ENCODE results near the gene EMSY. TPM values are rescaled to one million over a fixed set of nuclear protein-coding genes. Genes with fewer than 3 reads are reported as not detected.

Gene EMSY
- polyA plus RNA-seq, 1 donor (not counting 4 experiments of a cell fraction or from before 2014, with no cell fraction given) = 11.3 TPM

DNA sequence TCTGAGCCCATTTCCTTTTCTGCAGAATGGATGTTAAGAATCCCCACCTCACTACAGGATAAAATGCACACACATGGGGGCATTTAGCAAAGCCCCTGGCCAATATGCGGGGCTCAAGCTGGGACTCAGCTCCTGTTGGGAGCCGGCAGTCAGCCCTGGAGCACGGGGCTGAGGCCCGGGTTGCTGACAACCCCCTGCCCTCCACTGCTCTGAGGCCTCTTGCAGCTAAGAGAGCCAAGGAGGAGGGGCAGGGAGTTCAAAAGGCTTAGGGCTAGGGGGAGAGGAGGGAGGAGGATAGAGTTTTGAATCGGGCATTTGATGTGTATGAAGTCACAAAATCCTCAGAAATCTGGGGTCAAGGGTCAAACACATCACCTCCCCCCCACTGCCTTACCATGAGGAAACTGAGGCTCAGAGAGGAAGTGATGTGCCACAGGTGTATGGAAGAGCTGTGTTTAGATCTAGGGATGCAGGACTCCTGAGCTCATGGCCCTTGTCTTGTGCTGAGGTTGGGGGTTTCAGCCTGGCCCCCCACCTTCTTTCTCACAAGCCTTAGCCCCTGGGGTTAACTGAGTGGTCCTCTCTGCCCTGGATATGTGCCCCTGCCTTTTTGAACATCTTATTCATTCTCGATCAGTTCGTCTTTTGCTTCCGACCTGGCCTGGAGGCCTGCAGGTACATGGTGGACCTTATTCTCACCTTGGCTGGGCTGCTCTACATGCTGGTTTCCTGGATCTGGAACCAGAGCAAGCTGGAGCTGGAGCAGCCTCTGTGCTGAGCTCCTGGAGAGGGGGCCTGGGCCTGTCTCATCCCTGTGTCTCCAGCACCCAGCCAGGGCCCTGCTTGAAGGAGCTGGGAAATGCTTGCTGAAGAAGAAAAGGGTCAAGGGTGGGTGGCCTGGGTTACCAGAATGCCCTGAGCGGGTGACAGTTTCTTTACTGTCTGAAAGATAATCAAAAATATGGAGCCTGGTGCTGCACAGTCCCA, 145.4 kb downstream of the EMSY start:
- TF ChIP-seq EZH2 (IDR thresholded peaks at IDR 0.05; ENCODE audit: low read length) = no peak
- TF ChIP-seq, protein P1, sequence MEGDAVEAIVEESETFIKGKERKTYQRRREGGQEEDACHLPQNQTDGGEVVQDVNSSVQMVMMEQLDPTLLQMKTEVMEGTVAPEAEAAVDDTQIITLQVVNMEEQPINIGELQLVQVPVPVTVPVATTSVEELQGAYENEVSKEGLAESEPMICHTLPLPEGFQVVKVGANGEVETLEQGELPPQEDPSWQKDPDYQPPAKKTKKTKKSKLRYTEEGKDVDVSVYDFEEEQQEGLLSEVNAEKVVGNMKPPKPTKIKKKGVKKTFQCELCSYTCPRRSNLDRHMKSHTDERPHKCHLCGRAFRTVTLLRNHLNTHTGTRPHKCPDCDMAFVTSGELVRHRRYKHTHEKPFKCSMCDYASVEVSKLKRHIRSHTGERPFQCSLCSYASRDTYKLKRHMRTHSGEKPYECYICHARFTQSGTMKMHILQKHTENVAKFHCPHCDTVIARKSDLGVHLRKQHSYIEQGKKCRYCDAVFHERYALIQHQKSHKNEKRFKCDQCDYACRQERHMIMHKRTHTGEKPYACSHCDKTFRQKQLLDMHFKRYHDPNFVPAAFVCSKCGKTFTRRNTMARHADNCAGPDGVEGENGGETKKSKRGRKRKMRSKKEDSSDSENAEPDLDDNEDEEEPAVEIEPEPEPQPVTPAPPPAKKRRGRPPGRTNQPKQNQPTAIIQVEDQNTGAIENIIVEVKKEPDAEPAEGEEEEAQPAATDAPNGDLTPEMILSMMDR (optimal IDR thresholded peaks at IDR 0.05 in 1 of 3, IDR thresholded peaks at IDR 0.05 in 1 of 3, conservative IDR thresholded peaks at IDR 0.05 in 1 of 3; ENCODE audit: extremely low read depth in 1 of 3, insufficient read depth in 2 of 3, low read length in 3 of 3) = no peak
- no peaks in the 10 kb centered on the region for H3K9me1 ChIP-seq (ENCODE audit: control insufficient read depth, extremely low read depth, insufficient read depth, low read length)

DNA sequence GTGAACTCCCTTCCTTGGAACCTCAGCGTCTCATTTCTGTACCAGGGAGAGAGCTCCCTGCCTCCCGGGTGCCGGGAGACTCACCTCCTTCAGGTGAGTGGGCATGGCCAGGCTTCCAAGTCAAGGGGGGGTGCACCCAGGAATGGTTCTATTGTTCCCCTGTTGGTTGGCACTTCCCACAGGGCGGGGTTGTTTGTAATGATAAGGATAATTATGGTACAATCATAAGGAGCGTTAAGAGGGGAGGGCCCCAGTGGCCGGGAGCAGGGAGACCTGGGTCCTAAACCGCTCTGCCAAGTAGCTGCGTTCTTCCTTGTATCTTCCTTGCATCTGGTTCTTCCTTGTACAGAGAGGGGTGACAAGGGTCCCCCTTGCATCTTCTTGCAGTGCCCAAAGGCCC, 146.6 kb downstream of the EMSY start:
- Histone ChIP-seq H3K27me3 (ENCODE audit: control insufficient read depth, extremely low read depth, insufficient read depth, low read length) (no peaks in the 10 kb centered on the region), H3K27ac (ENCODE audit: control insufficient read depth, insufficient read depth, low read length) (no peak overlapping the region), H3K4me3 (ENCODE audit: control insufficient read depth in 2 of 3, extremely low read depth in 1 of 3, insufficient read depth in 2 of 3, low read depth in 1 of 3, low read length in 3 of 3) (no peak overlapping the region), H3K9me3 (ENCODE audit: control insufficient read depth, low read depth, low read length) (no peaks in the 10 kb centered on the region), H3K79me2 (ENCODE audit: control insufficient read depth, insufficient read depth, low read length) (no peaks in the 10 kb centered on the region), H3K36me3 (ENCODE audit: control insufficient read depth in 2 of 2, extremely low read depth in 1 of 2, insufficient read depth in 2 of 2, low read length in 2 of 2) (no peaks in the 10 kb centered on the region), H3K9me1 (ENCODE audit: control insufficient read depth, extremely low read depth, insufficient read depth, low read length) (no peaks in the 10 kb centered on the region), H3K4me1 (ENCODE audit: control insufficient read depth, extremely low read depth, insufficient read depth, low read length) (peaks cover 2% of the 10 kb centered on the region), H4K20me1 (ENCODE audit: control insufficient read depth, extremely low read depth, insufficient read depth, low read length) (no peaks in the 10 kb centered on the region), H3K4me2 (ENCODE audit: control insufficient read depth, extremely low read depth, insufficient read depth, low read depth, low read length) (no peak overlapping the region), H3K9ac (ENCODE audit: control insufficient read depth, extremely low read depth, insufficient read depth, low read length) (no peak overlapping the region), H2AFZ (ENCODE audit: control insufficient read depth, low read length) (no peak overlapping the region)
- FAIRE-seq (no peak), DNase-seq (ENCODE audit: low read depth, low spot score) (no peak)
- dilution Hi-C loops (cut with MboI; ENCODE audit: extremely low pct_ligation_motif_present, low sequenced_read_pairs) = no loop called here
- no peak for TF ChIP-seq EZH2 (IDR thresholded peaks at IDR 0.05; ENCODE audit: low read length)
- TF ChIP-seq, protein P1 (optimal IDR thresholded peaks at IDR 0.05 in 1 of 3, IDR thresholded peaks at IDR 0.05 in 1 of 3, conservative IDR thresholded peaks at IDR 0.05 in 1 of 3; ENCODE audit: extremely low read depth in 1 of 3, insufficient read depth in 2 of 3, low read length in 3 of 3) = no peak

More for the DNA sequence above, 145.4 kb downstream of the EMSY start:
- H3K27me3 ChIP-seq (ENCODE audit: control insufficient read depth, extremely low read depth, insufficient read depth, low read length) = no peaks in the 10 kb centered on the region
- no peaks in the 10 kb centered on the region for H3K9me3 ChIP-seq (ENCODE audit: control insufficient read depth, low read depth, low read length)
- H3K4me1 ChIP-seq (ENCODE audit: control insufficient read depth, extremely low read depth, insufficient read depth, low read length) = peaks cover 2% of the 10 kb centered on the region
- dilution Hi-C loops (cut with MboI; ENCODE audit: extremely low pct_ligation_motif_present, low sequenced_read_pairs) = no loop called here
- DNase-seq (ENCODE audit: low read depth, low spot score) (no peak), FAIRE-seq (no peak)
- H3K27ac ChIP-seq (ENCODE audit: control insufficient read depth, insufficient read depth, low read length) = no peak overlapping the region
- no peak overlapping the region for H3K9ac ChIP-seq (ENCODE audit: control insufficient read depth, extremely low read depth, insufficient read depth, low read length)
- no peaks in the 10 kb centered on the region for H3K79me2 ChIP-seq (ENCODE audit: control insufficient read depth, insufficient read depth, low read length)
- no peak overlapping the region for H3K4me2 ChIP-seq (ENCODE audit: control insufficient read depth, extremely low read depth, insufficient read depth, low read depth, low read length)
- no peaks in the 10 kb centered on the region for H4K20me1 ChIP-seq (ENCODE audit: control insufficient read depth, extremely low read depth, insufficient read depth, low read length)
- no peak overlapping the region for H3K4me3 ChIP-seq (ENCODE audit: control insufficient read depth in 2 of 3, extremely low read depth in 1 of 3, insufficient read depth in 2 of 3, low read depth in 1 of 3, low read length in 3 of 3)
- H3K36me3 ChIP-seq (ENCODE audit: control insufficient read depth in 2 of 2, extremely low read depth in 1 of 2, insufficient read depth in 2 of 2, low read length in 2 of 2) = no peaks in the 10 kb centered on the region
- no peak overlapping the region for H2AFZ ChIP-seq (ENCODE audit: control insufficient read depth, low read length)

Measured in keratinocyte (primary cell).